Measurements from ENCODE around the gene DAND5. TPM values are rescaled to one million over a fixed set of nuclear protein-coding genes. Genes with fewer than 3 reads are reported as not detected.

DAND5 gene
- total and polyA plus RNA-seq, 2 of the 13 experiments (the other 11 are each of a cell fraction or from before 2014, with no cell fraction given) = 0.04 TPM; not detected in 1

- TF ChIP-seq ARID5B (CRISPR knock-in tag; IDR thresholded peaks at IDR 0.05) = peak; percentile 88
- no peak for TF ChIP-seq EHMT2 (IDR thresholded peaks at IDR 0.05; ENCODE audit: borderline replicate concordance, low read depth, low read length)
- no peak for TF ChIP-seq REPIN1 (CRISPR knock-in tag; IDR thresholded peaks at IDR 0.05; ENCODE audit: borderline replicate concordance, low read depth)
- TF ChIP-seq ZNF160 (CRISPR knock-in tag; IDR thresholded peaks at IDR 0.05) = 0 out of 2 replicates have a peak, but pooled peaks have one; percentile 51
- TF ChIP-seq, protein P1, sequence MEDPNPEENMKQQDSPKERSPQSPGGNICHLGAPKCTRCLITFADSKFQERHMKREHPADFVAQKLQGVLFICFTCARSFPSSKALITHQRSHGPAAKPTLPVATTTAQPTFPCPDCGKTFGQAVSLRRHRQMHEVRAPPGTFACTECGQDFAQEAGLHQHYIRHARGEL (CRISPR knock-in tag; IDR thresholded peaks at IDR 0.05) = no peak
- no peak for TF ChIP-seq ZNF280B (CRISPR knock-in tag; IDR thresholded peaks at IDR 0.05; ENCODE audit: borderline replicate concordance)
- TF ChIP-seq, protein P2, sequence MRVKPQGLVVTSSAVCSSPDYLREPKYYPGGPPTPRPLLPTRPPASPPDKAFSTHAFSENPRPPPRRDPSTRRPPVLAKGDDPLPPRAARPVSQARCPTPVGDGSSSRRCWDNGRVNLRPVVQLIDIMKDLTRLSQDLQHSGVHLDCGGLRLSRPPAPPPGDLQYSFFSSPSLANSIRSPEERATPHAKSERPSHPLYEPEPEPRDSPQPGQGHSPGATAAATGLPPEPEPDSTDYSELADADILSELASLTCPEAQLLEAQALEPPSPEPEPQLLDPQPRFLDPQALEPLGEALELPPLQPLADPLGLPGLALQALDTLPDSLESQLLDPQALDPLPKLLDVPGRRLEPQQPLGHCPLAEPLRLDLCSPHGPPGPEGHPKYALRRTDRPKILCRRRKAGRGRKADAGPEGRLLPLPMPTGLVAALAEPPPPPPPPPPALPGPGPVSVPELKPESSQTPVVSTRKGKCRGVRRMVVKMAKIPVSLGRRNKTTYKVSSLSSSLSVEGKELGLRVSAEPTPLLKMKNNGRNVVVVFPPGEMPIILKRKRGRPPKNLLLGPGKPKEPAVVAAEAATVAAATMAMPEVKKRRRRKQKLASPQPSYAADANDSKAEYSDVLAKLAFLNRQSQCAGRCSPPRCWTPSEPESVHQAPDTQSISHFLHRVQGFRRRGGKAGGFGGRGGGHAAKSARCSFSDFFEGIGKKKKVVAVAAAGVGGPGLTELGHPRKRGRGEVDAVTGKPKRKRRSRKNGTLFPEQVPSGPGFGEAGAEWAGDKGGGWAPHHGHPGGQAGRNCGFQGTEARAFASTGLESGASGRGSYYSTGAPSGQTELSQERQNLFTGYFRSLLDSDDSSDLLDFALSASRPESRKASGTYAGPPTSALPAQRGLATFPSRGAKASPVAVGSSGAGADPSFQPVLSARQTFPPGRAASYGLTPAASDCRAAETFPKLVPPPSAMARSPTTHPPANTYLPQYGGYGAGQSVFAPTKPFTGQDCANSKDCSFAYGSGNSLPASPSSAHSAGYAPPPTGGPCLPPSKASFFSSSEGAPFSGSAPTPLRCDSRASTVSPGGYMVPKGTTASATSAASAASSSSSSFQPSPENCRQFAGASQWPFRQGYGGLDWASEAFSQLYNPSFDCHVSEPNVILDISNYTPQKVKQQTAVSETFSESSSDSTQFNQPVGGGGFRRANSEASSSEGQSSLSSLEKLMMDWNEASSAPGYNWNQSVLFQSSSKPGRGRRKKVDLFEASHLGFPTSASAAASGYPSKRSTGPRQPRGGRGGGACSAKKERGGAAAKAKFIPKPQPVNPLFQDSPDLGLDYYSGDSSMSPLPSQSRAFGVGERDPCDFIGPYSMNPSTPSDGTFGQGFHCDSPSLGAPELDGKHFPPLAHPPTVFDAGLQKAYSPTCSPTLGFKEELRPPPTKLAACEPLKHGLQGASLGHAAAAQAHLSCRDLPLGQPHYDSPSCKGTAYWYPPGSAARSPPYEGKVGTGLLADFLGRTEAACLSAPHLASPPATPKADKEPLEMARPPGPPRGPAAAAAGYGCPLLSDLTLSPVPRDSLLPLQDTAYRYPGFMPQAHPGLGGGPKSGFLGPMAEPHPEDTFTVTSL (CRISPR knock-in tag; IDR thresholded peaks at IDR 0.05; ENCODE audit: borderline replicate concordance) = peak; percentile 70; the same call in 1 of the 2 replicates
- peak; percentile 93 for TF ChIP-seq BHLHE40 (IDR thresholded peaks at IDR 0.05; ENCODE audit: low read length)
- TF ChIP-seq ZNF567 (CRISPR knock-in tag; IDR thresholded peaks at IDR 0.05; ENCODE audit: borderline replicate concordance) = no peak
- no peak for TF ChIP-seq DR1 (CRISPR knock-in tag; IDR thresholded peaks at IDR 0.05)
- TF ChIP-seq ZNF30 (CRISPR knock-in tag; IDR thresholded peaks at IDR 0.05) = no peak
- TF ChIP-seq ZNF503 (CRISPR knock-in tag; IDR thresholded peaks at IDR 0.05) = no peak; the same call in 1 of the 2 replicates
Observed at GRCh38 chr19:13012690-13013608, 43.6 kb downstream of the DAND5 start (continued).

Measured in HepG2 (cell line).